Activated naive CD4-positive, alpha-beta T cell treated with anti-CD3 and anti-CD28 coated beads for 36 hours (primary cell): Measurements from ENCODE around the gene ZNF492. TPM values are rescaled to one million over a fixed set of nuclear protein-coding genes. Genes with fewer than 3 reads are reported as not detected.
"Not testable (repeated sequence)": the region's sequence is repeated elsewhere in the genome, so short reads cannot be mapped to it uniquely, and the experiment has no call there.

ENCODE experiments used
- CTCF ChIA-PET: fragments of 350-600 bp; sonication (Branson Sonifier 250); formaldehyde crosslinking; loops from one replicate; lab custom pipeline; 2021; ENCODE audit warnings: antibody characterized with exemption; lab: Charles Lee
- DNase-seq: peaks from one replicate; pipeline ENCODE4 v3.0.0-alpha.2; 2020
- H3K27ac Mint-ChIP-seq: one replicate; pipeline ENCODE4 v1.8.0; 2021; ENCODE audit warnings: mild to moderate bottlenecking, mixed read lengths
- H3K27me3 Mint-ChIP-seq: one replicate; pipeline ENCODE4 v1.8.0; 2021; ENCODE audit warnings: low read depth, mixed read lengths
- H3K36me3 Mint-ChIP-seq: one replicate; pipeline ENCODE4 v1.8.0; 2021; ENCODE audit warnings: low read depth, mixed read lengths
- H3K4me1 Mint-ChIP-seq: one replicate; pipeline ENCODE4 v1.8.0; 2021; ENCODE audit warnings: low read depth, mixed read lengths
- H3K4me3 Mint-ChIP-seq: one replicate; pipeline ENCODE4 v1.8.0; 2021; ENCODE audit warnings: mild to moderate bottlenecking, moderate library complexity, mixed read lengths
- H3K9me3 Mint-ChIP-seq: one replicate; pipeline ENCODE4 v1.8.0; 2021; ENCODE audit warnings: mixed read lengths
- intact Hi-C: fragments of 100-400 bp; cut with micrococcal nuclease; formaldehyde crosslinking; loops from one replicate; pipeline ENCODE4 v1.15.1; 2023
- total RNA-seq, 2 experiments: library from RNA; stranded (reverse); gene quantifications; one replicate each; pipeline ENCODE4 v1.2.3, GENCODE V29; 2021

ZNF492 gene
- total RNA-seq, 2 experiments from 2014 or later, result 1.6 to 2.0 TPM

- CTCF ChIA-PET, result interaction anchor here (1.0 kb wide), 1 partner anchor 12 kb away, joined by 3 read pairs; no protein-coding TSS in a partner anchor
- H3K4me1 Mint-ChIP-seq, result no peaks in the 10 kb centered on the region
- H3K27ac Mint-ChIP-seq, result no peak overlapping the region
Observed at GRCh38 chr19:22620912-22621311, 13.2 kb upstream of the ZNF492 start.

DNA sequence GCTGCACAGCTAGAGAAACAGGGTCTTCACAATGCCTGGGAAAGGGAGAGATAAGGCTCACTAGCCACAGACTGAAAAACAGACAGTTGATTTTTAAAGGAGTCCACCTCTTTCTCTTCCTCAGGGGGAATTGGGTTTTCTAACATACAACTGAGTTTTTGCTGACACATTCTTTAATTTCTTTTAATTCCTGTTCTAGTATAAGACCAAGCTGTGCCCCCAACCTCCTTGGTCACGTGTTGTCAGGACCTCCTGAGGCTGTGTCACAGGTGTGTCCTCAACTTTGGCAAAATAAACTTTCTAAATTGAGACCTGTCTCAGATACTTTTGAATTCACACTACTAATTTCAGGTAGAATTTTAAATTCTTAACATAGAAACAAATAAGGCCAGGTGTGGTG is 12.1 kb upstream of the ZNF492 start:
- intact Hi-C loops, result no loop called here
- H3K27me3 Mint-ChIP-seq, result peaks cover 37% of the 10 kb centered on the region
- no peaks in the 10 kb centered on the region for H3K36me3 Mint-ChIP-seq
- no peaks in the 10 kb centered on the region for H3K4me1 Mint-ChIP-seq
- DNase-seq, result no peak
- no peaks in the 10 kb centered on the region for H3K9me3 Mint-ChIP-seq
- CTCF ChIA-PET, result no interaction called here
- H3K27ac Mint-ChIP-seq, result no peak overlapping the region
- no peak overlapping the region for H3K4me3 Mint-ChIP-seq

More at GRCh38 chr19:22620912-22621311, 13.2 kb upstream of the ZNF492 start:
- H3K27me3 Mint-ChIP-seq, result peaks cover 45% of the 10 kb centered on the region
- no peak overlapping the region for H3K4me3 Mint-ChIP-seq
- H3K9me3 Mint-ChIP-seq, result peaks cover 1% of the 10 kb centered on the region
- H3K36me3 Mint-ChIP-seq, result peaks cover 1% of the 10 kb centered on the region
- intact Hi-C loops, result no loop called here
- no peak for DNase-seq

GRCh38 chr19:22622901-22623840 is 11.0 kb upstream of the ZNF492 start:
- Mint-ChIP-seq H3K27ac (no peak overlapping the region), H3K27me3 (peaks cover 32% of the 10 kb centered on the region), H3K4me1 (no peaks in the 10 kb centered on the region), H3K9me3 (no peaks in the 10 kb centered on the region), H3K4me3 (no peak overlapping the region), H3K36me3 (no peaks in the 10 kb centered on the region)
- CTCF ChIA-PET, result no interaction called here
- DNase-seq, result no peak
- intact Hi-C loops, result no loop called here

GRCh38 chr19:22623841-22624221 is 10.3 kb upstream of the ZNF492 start:
- no peak for DNase-seq
- CTCF ChIA-PET, result no interaction called here
- Mint-ChIP-seq H3K36me3 (no peaks in the 10 kb centered on the region), H3K4me1 (no peaks in the 10 kb centered on the region), H3K27ac (no peak overlapping the region), H3K4me3 (no peak overlapping the region), H3K9me3 (no peaks in the 10 kb centered on the region), H3K27me3 (peaks cover 29% of the 10 kb centered on the region)
- intact Hi-C loops, result no loop called here

- Mint-ChIP-seq H3K36me3 (no peaks in the 10 kb centered on the region), H3K27ac (no peak overlapping the region), H3K4me3 (no peak overlapping the region), H3K27me3 (peaks cover 25% of the 10 kb centered on the region), H3K9me3 (no peaks in the 10 kb centered on the region), H3K4me1 (no peaks in the 10 kb centered on the region)
- intact Hi-C loops, result no loop called here
- CTCF ChIA-PET, result no interaction called here
- no peak for DNase-seq
Observed at GRCh38 chr19:22625266-22626035, 8.7 kb upstream of the ZNF492 start.

GRCh38 chr19:22627526-22627925 is 6.6 kb upstream of the ZNF492 start:
- H3K4me3 Mint-ChIP-seq, result no peak overlapping the region
- H3K36me3 Mint-ChIP-seq, result no peaks in the 10 kb centered on the region
- peaks cover 9% of the 10 kb centered on the region for H3K27me3 Mint-ChIP-seq
- no peak for DNase-seq
- CTCF ChIA-PET, result no interaction called here
- no peaks in the 10 kb centered on the region for H3K9me3 Mint-ChIP-seq
- no peaks in the 10 kb centered on the region for H3K4me1 Mint-ChIP-seq
- H3K27ac Mint-ChIP-seq, result no peak overlapping the region
- intact Hi-C loops, result no loop called here

DNA sequence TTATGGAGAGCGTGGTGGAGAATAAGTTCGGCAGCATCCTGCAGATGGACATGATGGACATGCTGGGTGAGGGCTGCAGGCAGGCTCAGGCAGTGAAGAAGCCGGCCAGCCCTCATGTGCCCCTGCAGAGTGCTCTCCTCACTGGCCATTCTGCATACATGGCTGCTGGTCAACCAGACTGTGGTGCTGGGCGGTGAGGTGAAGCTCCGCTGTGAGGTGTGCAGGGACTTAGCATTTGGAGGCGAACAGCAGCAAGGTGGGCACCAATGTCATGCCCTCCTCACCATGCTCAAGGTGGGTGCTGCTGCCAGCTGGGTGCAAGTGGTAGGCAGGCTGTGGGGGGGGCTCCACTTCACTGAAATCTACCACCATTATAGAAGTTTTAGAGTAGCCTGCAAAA is 5.7 kb upstream of the ZNF492 start:
- Mint-ChIP-seq H3K27ac (no peak overlapping the region), H3K27me3 (peaks cover 9% of the 10 kb centered on the region), H3K36me3 (no peaks in the 10 kb centered on the region), H3K4me3 (no peak overlapping the region), H3K9me3 (no peaks in the 10 kb centered on the region), H3K4me1 (no peaks in the 10 kb centered on the region)
- intact Hi-C loops, result no loop called here
- no peak for DNase-seq
- CTCF ChIA-PET, result no interaction called here

DNA sequence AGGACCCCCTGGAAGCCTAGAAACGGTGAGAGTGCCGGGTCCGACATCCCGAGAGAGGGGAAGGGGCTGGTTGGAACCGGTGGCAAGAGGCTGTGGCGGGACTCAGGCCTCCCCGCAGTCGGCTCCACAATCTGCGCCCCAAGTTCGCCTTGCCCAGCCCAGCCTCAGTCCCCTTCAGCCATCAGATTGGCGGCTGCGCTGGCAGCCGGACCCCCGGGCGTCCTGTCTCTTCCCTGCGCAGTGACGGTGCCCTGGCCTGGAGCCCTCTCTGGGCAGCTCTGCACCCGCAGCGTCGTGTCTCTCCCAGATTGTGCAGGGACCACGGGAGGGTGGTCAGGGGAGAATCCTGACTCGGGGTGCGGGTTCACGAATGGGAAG is 315 bp downstream of the ZNF492 start:
- H3K36me3 Mint-ChIP-seq, result peaks cover 9% of the 10 kb centered on the region
- H3K27ac Mint-ChIP-seq, result peak overlapping the region; percentile 87
- CTCF ChIA-PET, result no interaction called here
- intact Hi-C loops, result loop anchor here (2.0 to 10.0 kb wide), 4 partner anchors 640 to 1398 kb away; partner anchors contain the start of gene ZNF100
- H3K4me3 Mint-ChIP-seq, result peak overlapping the region; percentile 94
- H3K9me3 Mint-ChIP-seq, result peaks cover 3% of the 10 kb centered on the region
- peaks cover 8% of the 10 kb centered on the region for H3K4me1 Mint-ChIP-seq
- peak; percentile 7 for DNase-seq
- H3K27me3 Mint-ChIP-seq, result no peaks in the 10 kb centered on the region

DNA sequence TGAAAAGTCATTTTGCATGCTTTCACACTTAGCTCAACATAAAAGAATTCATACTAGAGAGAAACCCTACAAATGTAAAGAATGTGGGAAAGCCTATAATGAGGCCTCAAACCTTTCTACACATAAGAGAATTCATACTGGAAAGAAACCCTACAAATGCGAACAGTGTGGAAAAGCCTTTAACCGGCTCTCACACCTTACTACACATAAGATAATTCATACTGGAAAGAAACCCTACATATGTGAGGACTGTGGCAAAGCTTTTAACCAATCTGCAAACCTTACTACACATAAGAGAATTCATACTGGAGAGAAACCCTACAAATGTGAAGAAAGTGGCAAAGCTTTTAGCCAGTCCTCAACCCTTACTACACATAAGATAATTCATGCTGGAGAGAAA is 51.4 kb downstream of the ZNF492 start:
- peaks cover 31% of the 10 kb centered on the region for H3K9me3 Mint-ChIP-seq
- DNase-seq, intact Hi-C loops, H3K36me3 Mint-ChIP-seq, H3K27ac Mint-ChIP-seq, H3K4me3 Mint-ChIP-seq, H3K27me3 Mint-ChIP-seq, H3K4me1 Mint-ChIP-seq: not testable (repeated sequence)
- CTCF ChIA-PET, result interaction anchor here (0.6 kb wide), 1 partner anchor 196 kb away, joined by 6 read pairs; no protein-coding TSS in a partner anchor

DNA sequence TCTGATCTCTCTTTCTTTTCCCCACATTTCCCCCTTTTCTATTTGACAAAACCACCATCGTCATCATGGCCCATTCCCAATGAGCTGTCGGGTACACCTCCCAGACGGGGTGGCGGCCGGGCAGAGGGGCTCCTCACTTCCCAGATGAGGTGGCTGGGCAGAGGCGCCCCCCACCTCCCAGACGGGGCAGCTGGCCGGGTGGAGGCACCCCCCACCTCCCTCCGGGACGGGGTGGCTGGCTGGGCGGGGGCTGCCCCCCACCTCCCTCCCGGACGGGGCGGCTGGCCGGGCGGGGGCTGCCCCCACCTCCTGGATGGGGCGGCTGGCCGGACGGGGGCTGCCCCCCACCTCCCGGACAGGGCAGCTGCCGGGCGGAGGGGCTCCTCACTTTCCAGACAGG is 68.5 kb downstream of the ZNF492 start:
- H3K4me1 Mint-ChIP-seq, CTCF ChIA-PET, H3K36me3 Mint-ChIP-seq, intact Hi-C loops, DNase-seq, H3K27ac Mint-ChIP-seq, H3K4me3 Mint-ChIP-seq, H3K27me3 Mint-ChIP-seq: not testable (repeated sequence)
- H3K9me3 Mint-ChIP-seq, result peaks cover 26% of the 10 kb centered on the region

- CTCF ChIA-PET, intact Hi-C loops: not testable (repeated sequence)
Observed at GRCh38 chr19:22703096-22703495, 69.0 kb downstream of the ZNF492 start.

DNA sequence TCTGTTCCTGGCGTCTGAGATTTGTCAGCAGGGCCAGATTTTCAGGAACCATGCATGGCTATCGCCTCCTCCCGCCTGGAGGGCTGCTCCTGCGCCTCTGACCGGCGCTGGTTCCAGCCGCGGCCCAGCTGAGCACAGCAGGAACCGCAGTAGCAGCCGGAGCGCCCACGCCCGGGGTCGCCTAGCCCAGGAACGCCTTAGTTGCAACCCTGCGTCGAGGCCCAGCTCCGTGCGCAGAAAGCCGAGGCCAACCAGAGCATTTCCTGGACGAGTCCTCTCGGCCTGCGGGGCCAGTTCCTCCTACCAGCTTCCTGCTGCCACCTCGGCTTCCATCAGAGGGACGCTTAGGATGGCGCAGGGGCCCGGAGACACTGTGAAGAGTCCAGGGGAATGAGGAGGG is 74.9 kb downstream of the ZNF492 start:
- no peak for DNase-seq
- Mint-ChIP-seq H3K36me3 (peaks cover 1% of the 10 kb centered on the region), H3K9me3 (peaks cover 11% of the 10 kb centered on the region), H3K4me1 (no peaks in the 10 kb centered on the region), H3K4me3 (no peak overlapping the region), H3K27me3 (no peaks in the 10 kb centered on the region), H3K27ac (no peak overlapping the region)
- intact Hi-C loops, result no loop called here
- CTCF ChIA-PET, result no interaction called here

More at GRCh38 chr19:22703096-22703495, 69.0 kb downstream of the ZNF492 start:
- H3K36me3 Mint-ChIP-seq, H3K4me1 Mint-ChIP-seq, H3K27me3 Mint-ChIP-seq, H3K4me3 Mint-ChIP-seq, DNase-seq, H3K27ac Mint-ChIP-seq: not testable (repeated sequence)
- H3K9me3 Mint-ChIP-seq, result peaks cover 25% of the 10 kb centered on the region
